HG02885 (cell line): Measurements from ENCODE around the gene CHAF1B.
A peak's percentile ranks its signal among the peaks of the same experiment; 100 is the strongest.

Experiments used
- ATAC-seq: cut with Tn5 transposase; IDR thresholded peaks from one replicate; pipeline ENCODE4 v1.9.1; 2021; ENCODE audit warnings: mild to moderate bottlenecking; ENCODE audit not compliant: unreplicated experiment, poor library complexity

Gene CHAF1B

DNA sequence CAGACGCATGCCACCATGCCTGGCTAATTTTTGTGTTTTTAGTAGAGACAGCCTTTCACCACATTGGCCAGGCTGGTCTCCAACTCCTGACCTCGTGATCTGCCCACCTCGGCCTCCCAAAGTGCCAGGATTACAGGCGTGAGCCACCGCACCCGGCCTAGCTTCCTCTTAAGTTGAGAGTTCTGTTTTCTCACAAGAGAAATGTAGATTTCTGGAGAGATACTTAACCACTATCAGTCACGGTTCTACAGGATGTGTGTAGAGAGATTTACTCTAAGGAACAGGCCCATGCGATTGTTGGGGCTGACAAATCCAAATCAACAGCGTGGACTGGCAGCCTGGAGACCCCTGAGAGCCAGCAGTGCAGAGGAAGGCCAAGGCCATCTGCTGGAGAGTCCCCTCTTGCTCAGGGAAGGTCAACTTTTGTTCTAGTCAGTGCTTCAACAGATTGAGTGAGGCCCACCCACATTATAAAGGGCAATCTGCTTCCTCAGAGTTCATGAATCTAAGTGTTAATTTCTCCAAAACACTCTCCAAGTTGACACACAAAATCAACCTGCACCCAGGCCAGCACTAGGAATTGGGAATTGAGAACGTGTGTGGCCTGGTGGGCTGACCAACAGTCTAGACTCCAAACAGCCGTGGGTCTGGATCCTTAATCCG lies 38.7 kb downstream of the CHAF1B start:
- ATAC-seq = no peak

- no peak for ATAC-seq
These were observed 39.4 kb downstream of the CHAF1B start for GRCh38 chr21:36424592-36424991.

DNA sequence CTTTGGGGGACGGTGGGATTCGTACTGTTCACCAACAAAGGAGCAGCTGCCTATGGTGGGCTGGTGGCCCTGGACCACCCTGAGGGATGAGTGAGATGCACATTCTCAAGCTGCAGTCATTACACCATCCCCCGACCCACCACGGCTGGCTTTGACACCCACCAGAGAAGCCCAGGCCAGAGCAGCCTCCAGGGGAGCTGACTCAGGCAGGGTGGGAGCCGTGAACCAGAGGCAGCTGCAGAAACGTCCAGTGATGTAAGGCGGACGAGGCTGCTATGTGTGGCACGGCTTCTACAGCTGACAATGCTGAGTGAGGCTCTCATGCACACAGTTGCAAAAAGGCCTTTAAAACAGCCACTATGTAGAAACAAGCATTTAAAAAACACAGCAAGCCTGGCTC lies 40.1 kb downstream of the CHAF1B start:
- no peak for ATAC-seq

- no peak for ATAC-seq
These were observed 42.3 kb downstream of the CHAF1B start for GRCh38 chr21:36427502-36427901.

DNA sequence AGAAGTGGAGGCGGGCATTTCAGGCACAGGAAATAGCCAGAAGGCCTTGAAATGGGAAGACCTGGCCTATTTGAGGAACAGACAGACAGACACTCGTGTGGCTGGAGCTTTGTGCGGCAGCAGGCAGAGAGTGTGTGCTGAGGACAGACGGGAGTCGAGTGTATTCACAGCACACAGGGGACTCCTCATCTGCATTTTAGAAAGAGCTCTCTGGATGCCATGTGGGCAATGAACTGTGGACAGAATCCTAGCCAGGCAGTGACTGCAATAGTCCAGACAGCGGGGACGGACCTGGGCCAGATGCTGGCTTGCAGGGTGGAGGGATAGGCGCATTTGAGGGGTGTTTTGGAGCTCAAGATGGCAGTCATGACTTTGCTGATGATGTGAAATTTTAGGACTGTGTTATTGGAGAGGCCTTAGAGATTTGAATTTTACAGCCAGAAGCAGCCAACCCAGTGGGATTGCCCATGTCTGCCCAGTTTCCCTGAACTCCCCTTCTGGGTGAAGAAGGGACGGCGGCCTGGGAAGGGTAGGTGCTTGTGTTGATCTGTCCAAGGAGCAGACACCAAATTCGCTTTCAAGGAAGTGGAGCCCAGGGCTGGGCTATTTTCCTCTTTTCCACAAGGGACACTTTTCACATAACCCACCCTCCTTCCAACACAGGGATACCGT lies 43.7 kb downstream of the CHAF1B start:
- no peak for ATAC-seq

DNA sequence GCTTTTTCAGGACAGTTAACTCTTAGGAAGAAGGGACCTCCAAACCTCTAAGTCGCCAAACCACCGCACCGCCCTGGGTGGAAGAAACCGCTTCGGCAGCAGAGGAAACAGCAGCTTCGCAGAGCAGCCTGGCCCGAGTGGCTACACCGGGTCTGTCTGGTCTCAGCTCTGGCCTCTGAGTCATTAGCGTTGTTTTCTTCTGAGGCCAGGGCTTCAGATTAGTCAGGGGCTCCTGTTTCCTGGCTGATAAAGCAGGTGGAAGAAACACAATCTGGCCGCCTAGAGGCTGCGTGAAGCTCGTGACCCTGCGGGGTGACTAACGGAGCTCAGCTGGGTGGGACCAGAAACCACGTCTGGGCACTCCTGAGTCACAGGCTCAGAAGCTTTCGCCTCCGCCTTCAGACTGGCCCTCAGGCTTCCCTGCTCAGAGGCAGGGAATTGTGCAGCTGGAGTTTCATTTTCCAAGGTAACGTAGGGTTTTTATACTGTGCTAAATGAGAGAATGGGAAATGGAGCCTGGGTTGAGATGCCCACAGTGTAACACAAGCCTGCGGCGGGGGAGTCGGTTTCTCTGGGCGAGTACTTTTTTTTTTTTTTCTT lies 44.9 kb downstream of the CHAF1B start:
- peak; percentile 92 for ATAC-seq

DNA sequence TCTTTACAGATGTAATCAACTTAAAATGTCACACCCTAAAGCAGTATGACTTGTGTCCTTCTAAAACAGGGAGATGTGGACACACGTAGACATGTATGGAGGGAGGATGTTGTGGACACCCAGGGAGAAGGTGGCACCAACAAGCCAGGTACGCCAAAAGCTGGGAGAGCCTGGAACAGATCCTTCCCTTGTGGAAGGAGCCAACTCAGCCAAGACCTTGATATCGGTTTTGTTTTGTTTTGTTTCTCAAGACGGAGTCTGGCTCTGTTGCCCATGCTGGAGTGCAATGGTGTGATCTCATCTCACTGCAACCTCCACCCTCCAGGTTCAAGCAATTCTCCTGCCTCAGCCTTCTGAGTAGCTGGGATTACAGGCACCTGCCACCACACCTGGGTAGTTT lies 45.6 kb downstream of the CHAF1B start:
- no peak for ATAC-seq

DNA sequence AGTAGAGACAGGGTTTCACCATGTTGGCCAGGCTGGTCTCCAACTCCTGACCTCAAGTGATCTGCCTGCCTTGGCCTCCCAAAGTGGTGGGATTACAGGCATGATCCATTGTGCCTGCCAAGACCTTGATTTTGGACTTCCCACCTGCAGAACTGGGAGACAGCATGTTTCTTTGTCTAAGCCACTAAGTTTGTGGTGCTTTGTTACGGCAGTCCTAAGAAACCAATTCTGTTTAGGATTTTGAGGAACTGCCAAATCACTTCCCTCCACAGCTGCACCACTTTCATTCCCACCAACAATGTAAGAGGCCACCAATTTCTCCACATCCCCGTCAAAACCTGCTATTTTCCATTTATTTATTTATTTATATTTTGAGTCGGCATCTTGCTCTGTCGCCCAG lies 46.1 kb downstream of the CHAF1B start:
- ATAC-seq = no peak

GRCh38 chr21:36433059-36433709 lies 48.0 kb downstream of the CHAF1B start:
- no peak for ATAC-seq

DNA sequence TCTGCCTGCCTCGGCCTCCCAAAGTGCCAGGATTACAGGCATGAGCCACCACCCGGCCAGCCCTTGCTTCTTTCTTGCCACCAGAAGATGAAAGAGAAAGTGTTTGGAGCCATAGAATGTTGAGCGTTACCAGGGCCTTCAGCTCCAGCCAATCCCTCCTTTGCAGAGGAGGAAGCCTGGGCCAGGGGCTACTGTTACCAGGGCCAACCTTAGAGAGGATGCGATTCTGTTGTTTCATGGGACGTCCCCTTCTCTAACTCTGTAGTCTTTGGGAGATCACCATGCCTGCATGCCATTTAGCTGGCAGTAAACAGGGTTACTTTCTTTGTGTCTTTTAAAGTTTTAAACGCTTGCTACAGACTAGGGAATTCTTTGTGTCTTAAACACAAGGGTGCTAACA lies 49.0 kb downstream of the CHAF1B start:
- no peak for ATAC-seq

DNA sequence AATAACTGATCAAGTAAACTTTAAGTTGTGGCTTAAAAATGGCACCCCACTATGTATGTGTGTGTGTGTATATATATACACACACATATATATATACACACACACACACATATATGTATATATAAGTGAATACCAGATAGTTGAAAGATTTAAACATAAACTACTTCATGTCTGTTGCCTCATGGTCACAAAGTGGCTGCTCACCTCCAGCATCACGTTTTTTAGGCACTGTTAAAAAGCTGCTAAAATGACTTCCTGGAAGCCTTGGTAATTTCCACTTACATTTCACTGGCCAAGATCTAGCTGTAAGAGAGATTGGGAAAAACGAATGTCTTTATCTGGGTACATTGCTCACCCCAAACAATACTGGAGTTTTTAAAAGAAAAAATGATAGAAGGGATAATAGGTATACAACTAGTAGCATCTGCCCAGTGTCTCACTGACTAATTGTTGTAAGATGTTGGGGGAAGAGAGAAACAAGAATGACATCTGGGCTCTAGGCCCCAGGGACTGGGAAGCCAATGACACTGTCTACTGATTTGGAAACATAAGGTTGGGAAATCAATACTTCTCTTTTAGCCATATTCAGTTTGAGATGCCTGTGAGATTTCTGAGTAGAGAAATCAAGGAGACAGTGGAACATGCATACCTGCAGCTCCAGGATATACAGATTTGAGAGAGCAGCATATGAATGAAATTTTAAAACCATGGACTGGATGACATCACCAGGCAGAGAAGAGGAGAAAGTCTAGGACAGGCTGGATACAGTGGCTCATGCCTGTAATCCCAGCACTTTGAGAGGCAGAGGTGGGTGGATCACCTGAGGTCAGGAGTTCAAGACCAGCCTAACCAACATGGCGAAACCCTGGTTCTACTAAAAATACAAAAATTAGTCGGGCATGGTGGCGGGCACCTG lies 51.9 kb downstream of the CHAF1B start:
- no peak for ATAC-seq

GRCh38 chr21:36437745-36438128 lies 52.5 kb downstream of the CHAF1B start:
- no peak for ATAC-seq

- ATAC-seq = no peak
These were observed 56.5 kb downstream of the CHAF1B start for GRCh38 chr21:36441715-36442114.

DNA sequence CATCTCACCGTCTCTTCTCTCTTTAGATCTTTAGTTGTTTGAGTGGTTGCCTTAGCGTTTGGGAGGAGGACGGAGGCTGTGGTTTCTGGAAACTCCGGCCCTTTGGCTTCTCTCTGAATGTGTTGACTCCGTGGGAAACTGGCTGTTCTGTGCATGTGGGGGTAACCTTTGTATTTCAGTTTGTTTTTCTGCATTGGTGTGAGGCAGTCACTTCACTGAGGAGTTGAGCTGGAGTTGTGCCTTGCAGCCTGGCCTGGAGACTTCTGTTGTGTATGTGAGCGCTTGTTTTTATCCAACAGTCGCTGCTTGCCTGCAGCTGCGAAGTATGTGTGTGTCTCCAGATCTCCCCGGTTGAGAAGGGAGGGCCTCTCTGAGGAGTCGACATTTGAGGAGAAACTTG lies 61.1 kb downstream of the CHAF1B start:
- ATAC-seq = no peak

- no peak for ATAC-seq
These were observed 65.3 kb downstream of the CHAF1B start for GRCh38 chr21:36450511-36450910.

DNA sequence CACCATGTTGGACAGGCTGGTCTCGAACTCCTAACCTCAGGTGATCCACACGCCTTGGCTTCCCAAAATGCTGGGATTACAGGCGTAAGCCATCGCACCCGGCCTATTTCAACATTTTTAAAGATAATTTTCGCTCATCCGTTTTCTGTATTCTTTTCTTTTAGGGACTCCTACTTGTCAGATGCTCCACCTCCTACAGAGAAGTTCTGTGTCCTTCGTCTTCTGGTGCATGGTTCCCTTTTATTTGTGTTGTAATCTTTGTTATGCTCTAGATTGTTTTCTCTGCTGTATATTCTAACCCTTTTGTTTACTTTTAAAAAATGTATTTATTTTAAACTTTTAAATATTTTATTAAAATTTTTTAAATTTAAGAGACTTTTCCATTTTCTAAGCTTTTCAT lies 66.3 kb downstream of the CHAF1B start:
- ATAC-seq = no peak

GRCh38 chr21:36452281-36452825 lies 67.2 kb downstream of the CHAF1B start:
- no peak for ATAC-seq

- ATAC-seq = no peak
These were observed 68.9 kb downstream of the CHAF1B start for GRCh38 chr21:36454093-36454531.

DNA sequence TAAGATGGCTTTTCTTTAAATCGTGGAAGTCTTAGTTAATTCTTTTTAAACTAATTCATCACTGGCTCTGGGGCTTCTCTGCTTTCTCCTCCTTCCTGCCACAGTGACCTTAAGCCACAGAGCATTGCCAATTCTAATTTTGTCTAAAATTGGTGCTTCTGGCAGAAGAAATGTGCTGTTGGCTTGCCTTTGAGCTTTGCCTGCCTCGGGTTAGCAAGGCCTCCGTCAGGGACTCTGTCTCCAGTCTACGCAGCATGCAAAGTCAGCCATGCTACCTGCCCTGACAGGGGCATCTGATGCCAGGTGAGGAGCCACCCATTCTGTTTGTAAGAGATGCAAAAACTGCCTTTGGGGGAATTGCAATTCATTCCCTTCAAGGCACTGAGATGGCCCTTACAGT lies 69.5 kb downstream of the CHAF1B start:
- no peak for ATAC-seq
